Fibroblast of skin of left quadriceps (primary cell): ENCODE results near the gene TACO1.
A peak's percentile ranks its signal among the peaks of the same experiment; 100 is the strongest.

ENCODE experiments used
- DNase-seq, 2 experiments: peaks; one replicate each; pipeline ENCODE4 v3.0.0-alpha.2; 2013; ENCODE audit warnings: low read depth in 2 of 2

TACO1 gene

GRCh38 chr17:63600569-63601438 is at the start of gene TACO1:
Gene TACO1 (plus strand): TSS chr17:63600895. CDS start chr17:63601084, 189 bp downstream.
- DNase-seq = peak; percentile 62 to 64

GRCh38 chr17:63552211-63552610 is 48.5 kb upstream of the TACO1 start:
- no peak for DNase-seq

- DNase-seq = no peak
Observed at GRCh38 chr17:63555500-63556156, 45.1 kb upstream of the TACO1 start.

- DNase-seq = no peak
Observed at GRCh38 chr17:63557416-63557815, 43.3 kb upstream of the TACO1 start.

- no peak for DNase-seq
Observed at GRCh38 chr17:63558441-63558840, 42.3 kb upstream of the TACO1 start.

GRCh38 chr17:63561819-63562218 is 38.9 kb upstream of the TACO1 start:
- no peak for DNase-seq

GRCh38 chr17:63563339-63563738 is 37.4 kb upstream of the TACO1 start:
- no peak for DNase-seq

- DNase-seq = no peak
Observed at GRCh38 chr17:63564562-63564961, 36.1 kb upstream of the TACO1 start.

GRCh38 chr17:63567229-63567628 is 33.5 kb upstream of the TACO1 start:
- DNase-seq = no peak

- no peak for DNase-seq
Observed at GRCh38 chr17:63568563-63568962, 32.1 kb upstream of the TACO1 start.

- peak; percentile 42 to 46 for DNase-seq
Observed at GRCh38 chr17:63571632-63572310, 28.9 kb upstream of the TACO1 start.

GRCh38 chr17:63573634-63574033 is 27.1 kb upstream of the TACO1 start:
- no peak for DNase-seq

- no peak for DNase-seq
Observed at GRCh38 chr17:63578027-63578768, 22.5 kb upstream of the TACO1 start.

- DNase-seq = no peak
Observed at GRCh38 chr17:63578769-63579111, 22.0 kb upstream of the TACO1 start.

- DNase-seq = no peak
Observed at GRCh38 chr17:63579633-63580032, 21.1 kb upstream of the TACO1 start.

- no peak for DNase-seq
Observed at GRCh38 chr17:63587770-63588169, 12.9 kb upstream of the TACO1 start.

- no peak for DNase-seq
Observed at GRCh38 chr17:63588797-63589196, 11.9 kb upstream of the TACO1 start.

GRCh38 chr17:63589646-63590045 is 11.0 kb upstream of the TACO1 start:
- no peak for DNase-seq

- DNase-seq = no peak
Observed at GRCh38 chr17:63592797-63593196, 7.9 kb upstream of the TACO1 start.

GRCh38 chr17:63595132-63595531 is 5.6 kb upstream of the TACO1 start:
- no peak for DNase-seq

- no peak for DNase-seq
Observed at GRCh38 chr17:63596856-63597586, 3.7 kb upstream of the TACO1 start.
